Kidney capillary endothelial cell (primary cell): Measurements from ENCODE around the gene PCK2.

Source experiments
- DNase-seq: peaks from one replicate; pipeline ENCODE4 v3.0.0-alpha.2; 2018; ENCODE audit warnings: low spot score

PCK2 gene

DNA sequence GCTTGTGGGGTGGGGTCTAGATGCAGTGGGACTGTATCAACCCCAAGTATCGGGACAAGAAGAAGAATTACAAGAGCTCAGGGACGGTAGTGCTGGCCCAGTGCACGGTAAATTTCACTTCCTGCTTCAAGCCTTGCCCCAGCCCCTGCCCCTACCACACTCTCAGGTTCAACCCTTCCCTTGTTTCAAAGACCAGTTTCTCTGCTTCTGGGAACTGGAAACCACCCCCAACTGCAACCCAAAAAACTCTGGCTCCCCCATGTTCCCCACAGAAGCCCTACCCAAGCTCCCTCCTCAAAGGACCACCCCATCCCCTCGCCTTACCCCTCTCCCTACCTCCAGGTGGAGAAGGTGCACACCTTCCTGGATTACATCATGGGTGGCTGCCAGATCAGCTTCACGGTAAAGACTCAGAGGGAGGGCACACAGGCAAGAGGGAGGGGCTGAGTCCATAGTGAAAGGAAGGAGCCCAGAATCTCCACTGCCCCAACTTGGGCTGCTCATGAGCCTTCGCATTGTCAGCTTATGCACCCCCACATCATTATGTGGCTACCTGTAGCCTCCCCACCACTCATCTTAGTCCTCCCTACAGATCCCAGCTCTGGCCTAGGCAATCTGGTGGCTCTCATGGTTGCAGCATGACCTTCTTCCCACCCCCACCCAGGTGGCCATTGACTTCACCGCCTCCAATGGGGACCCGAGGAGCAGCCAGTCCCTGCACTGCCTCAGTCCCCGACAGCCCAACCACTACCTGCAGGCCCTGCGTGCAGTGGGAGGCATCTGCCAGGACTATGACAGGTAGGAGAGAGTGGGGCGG, 18.4 kb upstream of the PCK2 start:
- DNase-seq: no peak

DNA sequence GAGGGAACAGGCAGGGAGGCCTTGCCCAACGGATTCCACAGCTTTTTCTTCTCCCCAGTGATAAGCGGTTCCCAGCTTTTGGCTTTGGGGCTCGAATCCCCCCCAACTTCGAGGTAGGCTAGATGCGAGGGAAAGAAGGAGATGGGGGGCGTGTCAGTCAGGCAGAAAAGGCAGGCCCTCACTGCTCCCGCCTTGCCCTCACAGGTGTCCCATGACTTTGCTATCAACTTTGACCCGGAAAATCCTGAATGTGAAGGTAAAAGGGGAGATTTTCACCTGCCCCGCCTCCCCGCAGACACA, 17.9 kb upstream of the PCK2 start:
- DNase-seq: no peak

DNA sequence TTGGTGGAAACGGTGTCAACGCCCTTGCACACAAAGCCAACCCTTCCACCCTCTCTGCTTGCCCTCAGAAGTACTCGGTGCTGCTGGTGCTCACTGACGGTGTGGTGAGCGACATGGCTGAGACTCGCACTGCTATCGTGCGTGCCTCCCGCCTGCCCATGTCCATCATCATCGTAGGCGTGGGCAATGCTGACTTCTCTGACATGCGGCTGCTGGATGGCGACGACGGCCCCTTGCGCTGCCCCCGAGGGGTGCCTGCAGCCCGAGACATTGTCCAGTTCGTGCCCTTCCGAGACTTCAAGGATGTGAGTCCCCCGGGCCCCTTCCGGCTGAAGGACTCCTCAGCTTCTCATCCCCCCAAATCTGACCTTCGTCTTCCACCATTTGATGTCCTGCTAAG, 17.0 kb upstream of the PCK2 start:
- no peak for DNase-seq

DNA sequence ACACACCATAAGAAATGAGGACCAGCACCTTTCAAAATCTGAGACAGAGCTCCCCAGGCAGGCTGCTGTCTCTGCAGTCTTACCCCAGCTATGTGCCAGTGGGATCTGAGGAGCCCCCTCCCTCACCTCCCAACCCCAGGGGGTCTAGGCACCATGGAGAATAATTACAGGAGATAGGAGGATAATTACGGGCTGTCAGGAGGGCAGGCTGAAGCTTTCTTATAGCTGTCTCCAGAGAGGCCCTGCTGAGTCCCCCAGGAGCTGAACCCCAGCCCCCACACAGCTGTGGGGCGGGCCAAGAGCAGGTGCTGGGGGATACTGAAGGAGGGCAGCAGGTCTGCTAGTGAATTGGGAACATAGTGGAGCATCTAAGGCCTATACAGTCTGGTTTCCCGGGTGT, 16.0 kb upstream of the PCK2 start:
- DNase-seq: no peak

GRCh38 chr14:24079491-24080141, 14.5 kb upstream of the PCK2 start:
- DNase-seq: no peak

GRCh38 chr14:24080142-24080530, 14.0 kb upstream of the PCK2 start:
- DNase-seq: no peak

GRCh38 chr14:24080888-24081738, 13.0 kb upstream of the PCK2 start:
- DNase-seq: no peak

DNA sequence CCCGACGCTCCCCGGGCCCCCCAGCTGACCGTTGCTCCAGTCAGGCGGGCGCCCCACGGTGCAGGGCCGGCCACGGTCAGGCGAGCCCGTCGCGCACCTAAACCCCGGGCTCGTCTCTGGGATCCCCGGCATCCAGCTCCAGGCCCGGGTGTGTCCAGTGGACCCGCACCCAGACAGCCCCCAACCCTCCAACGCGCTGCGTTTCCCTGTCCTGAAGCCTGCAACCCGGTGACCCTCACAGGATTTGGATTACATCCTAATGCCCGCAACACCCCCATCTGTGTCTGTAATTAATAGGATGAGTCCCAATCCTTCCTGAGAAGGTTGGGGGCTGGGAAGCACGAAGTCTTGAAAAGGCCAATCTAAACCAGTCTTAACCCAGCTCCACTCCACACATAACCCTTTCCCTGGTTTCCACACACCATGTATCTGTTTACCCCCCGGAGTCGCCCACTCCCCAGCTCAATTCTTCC, 12.3 kb upstream of the PCK2 start:
- DNase-seq: no peak

GRCh38 chr14:24082411-24083080, 11.6 kb upstream of the PCK2 start:
- DNase-seq: no peak

DNA sequence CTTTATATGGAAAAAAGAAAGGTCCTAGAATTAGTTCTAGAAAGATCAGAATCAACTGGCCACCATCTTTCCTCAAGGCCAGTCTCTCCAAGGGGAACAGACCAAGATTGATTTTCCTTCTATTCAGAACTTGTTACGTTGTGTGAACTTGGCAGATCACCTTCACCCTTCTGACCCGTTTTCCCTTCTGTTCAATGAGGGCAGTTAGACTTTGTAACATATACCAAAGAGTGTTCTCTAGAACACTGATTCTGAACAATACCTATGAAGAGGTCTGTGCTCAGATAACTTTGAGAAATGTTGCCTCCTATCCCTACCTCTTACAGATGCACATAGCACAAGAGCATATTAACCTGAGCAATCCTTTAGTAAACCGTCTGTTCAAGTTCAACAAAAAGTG, 10.6 kb upstream of the PCK2 start:
- DNase-seq: no peak

DNA sequence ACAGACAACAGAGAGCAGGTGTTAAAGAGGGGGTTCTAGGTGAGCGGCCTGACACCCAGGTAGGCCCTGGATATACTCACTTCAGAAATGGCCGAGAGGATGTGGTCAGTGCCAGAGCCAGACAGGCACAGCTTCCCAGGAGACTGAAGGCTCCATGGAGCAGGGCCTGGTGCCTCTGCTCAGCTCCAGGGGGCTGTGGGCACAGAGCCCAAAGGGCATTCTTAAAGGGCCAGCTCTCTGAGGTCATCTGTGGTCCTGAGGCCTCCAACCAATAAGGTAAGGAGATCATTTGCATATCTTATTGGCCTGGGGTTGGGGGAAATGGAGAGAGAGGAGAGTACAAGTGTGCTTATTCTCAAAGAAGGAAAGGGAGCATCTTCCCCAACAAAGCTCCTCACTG, 9.7 kb upstream of the PCK2 start:
- DNase-seq: no peak

GRCh38 chr14:24085215-24085614, 8.9 kb upstream of the PCK2 start:
- DNase-seq: no peak

- no peak for DNase-seq
Observed at GRCh38 chr14:24086193-24086955, 7.7 kb upstream of the PCK2 start.

GRCh38 chr14:24087004-24087403, 7.1 kb upstream of the PCK2 start:
- no peak for DNase-seq

- no peak for DNase-seq
Observed at GRCh38 chr14:24088095-24088494, 6.0 kb upstream of the PCK2 start.

DNA sequence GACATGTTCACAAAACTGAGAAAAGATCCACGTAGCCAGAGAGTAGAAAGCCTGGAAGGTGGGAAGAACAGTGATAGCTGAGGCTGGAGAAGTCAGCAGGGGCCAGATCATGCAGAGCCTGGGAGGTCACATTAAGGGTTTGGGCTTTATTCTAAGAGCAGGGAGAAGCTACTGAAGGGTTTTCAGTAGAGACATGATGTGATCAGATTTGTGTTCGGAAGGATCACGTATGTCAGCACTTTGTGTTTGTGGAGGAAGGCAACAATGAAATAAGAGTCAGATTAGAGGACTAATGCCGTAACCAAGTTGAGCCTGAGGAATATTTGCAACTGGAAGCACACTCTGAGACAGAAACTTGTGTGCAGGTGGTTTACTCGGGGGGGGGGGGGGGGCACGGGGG, 4.2 kb upstream of the PCK2 start:
- no peak for DNase-seq

DNA sequence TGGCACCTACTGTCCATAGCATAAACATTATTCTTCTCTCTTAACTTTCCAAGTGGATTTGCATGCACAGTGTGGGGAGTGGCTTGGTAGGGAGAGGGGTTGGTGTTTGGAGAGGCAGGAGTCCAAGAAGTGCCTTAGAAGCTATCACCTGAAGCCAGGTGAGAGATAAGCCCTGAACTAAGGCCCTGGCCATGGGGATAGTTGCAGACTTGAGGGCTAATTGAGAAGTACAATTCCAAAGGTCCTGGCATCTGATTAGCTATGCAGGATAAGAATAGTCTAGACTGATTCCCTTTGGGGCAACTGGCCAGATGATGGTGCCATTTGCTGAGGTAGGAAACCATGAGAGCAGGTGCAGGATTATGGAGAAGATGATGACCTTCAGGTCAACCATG, 2.0 kb upstream of the PCK2 start:
- DNase-seq: no peak

DNA sequence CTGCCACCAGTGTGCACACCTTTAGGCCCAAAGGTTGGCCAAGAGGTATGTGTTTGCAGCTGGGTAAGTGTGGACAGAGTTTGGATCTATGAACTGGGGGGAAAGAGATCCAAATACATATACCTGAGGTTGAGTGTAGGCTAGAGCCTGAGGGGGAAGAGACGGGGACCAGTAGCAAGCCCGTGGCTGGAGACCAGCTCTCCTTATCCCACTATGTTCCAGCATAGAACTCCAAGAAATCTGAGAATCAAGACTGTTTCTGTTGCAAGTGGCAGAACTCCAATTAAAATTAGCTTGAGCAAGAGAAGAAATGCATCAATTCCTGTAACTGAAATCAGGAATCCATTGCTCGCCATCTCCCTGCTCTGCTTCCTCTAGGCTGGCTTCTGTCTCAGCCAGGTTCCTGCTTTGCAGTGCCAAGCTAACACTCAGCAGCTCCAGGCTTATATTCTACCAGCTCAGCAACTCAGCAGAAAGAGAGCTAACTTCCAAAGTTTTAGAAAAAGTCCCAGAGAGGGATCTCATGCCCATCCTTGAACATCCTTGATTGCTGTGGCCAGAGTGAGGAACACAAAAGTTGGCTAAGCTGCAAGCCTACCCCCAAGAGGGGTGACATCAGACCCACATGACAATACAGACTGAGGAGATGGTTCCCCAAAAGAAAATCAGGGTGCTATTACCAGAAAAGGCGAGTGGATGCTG, 1.5 kb upstream of the PCK2 start:
- no peak for DNase-seq

DNA sequence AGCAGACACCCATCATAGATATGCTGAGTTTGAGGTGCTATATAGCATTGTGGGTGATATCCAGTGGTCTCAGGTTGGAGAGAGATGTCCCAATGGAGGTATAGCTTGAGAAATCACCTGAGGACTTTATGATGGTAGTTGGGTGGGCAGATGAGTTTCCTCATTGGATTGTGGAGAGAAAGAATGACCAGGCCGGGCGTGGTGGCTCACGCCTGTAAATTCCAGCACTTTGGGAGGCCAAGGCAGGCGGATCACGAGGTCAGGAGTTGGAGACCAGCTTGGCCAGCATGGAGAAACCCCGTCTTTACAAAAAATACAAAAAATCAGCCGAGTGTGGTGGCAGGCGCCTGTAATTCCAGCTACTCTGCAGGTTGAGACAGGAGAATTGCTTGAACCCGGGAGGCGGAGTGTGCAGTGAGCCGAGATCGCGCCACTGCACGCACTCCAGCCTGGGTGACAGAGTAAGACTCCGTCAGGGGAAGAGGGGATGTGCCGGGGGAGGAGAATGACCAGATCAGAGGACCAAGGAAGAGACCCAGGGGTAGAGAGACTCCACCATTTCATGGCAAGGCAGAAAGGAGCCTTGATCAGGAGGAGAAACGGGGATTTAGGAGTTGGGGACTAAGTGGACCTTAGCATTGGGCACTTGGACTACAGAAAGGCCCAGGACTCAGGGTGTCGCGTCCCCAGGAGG, 757 bp upstream of the PCK2 start:
- no peak for DNase-seq

GRCh38 chr14:24094841-24095270, 745 bp downstream of the PCK2 start:
- no peak for DNase-seq
